GM18907 (cell line): ENCODE data around the gene STX12.
"Not testable (repeated sequence)": the region's sequence is repeated elsewhere in the genome, so short reads cannot be mapped to it uniquely, and the experiment has no call there.

Source experiments
- ATAC-seq: cut with Tn5 transposase; IDR thresholded peaks from one replicate; pipeline ENCODE4 v1.9.1; 2021; ENCODE audit warnings: mild to moderate bottlenecking, moderate library complexity; ENCODE audit not compliant: unreplicated experiment

Gene STX12

GRCh38 chr1:27774654-27775053, 1.6 kb downstream of the STX12 start:
- no peak for ATAC-seq

- not testable (repeated sequence) for ATAC-seq
Observed at GRCh38 chr1:27775336-27775735, 2.3 kb downstream of the STX12 start.

GRCh38 chr1:27776276-27776675, 3.3 kb downstream of the STX12 start:
- ATAC-seq: not testable (repeated sequence)

- ATAC-seq: no peak
Observed at GRCh38 chr1:27778056-27778455, 5.0 kb downstream of the STX12 start.

- no peak for ATAC-seq
Observed at GRCh38 chr1:27779122-27779521, 6.1 kb downstream of the STX12 start.

GRCh38 chr1:27782950-27783349, 9.9 kb downstream of the STX12 start:
- ATAC-seq: no peak

GRCh38 chr1:27784700-27785099, 11.7 kb downstream of the STX12 start:
- no peak for ATAC-seq

GRCh38 chr1:27785781-27786455, 12.9 kb downstream of the STX12 start:
- no peak for ATAC-seq

GRCh38 chr1:27787895-27788294, 14.9 kb downstream of the STX12 start:
- no peak for ATAC-seq

- no peak for ATAC-seq
Observed at GRCh38 chr1:27789540-27790041, 16.6 kb downstream of the STX12 start.

- not testable (repeated sequence) for ATAC-seq
Observed at GRCh38 chr1:27790270-27790669, 17.3 kb downstream of the STX12 start.

GRCh38 chr1:27795601-27796000, 22.6 kb downstream of the STX12 start:
- ATAC-seq: no peak

- ATAC-seq: no peak
Observed at GRCh38 chr1:27804791-27805190, 31.8 kb downstream of the STX12 start.

GRCh38 chr1:27806758-27807157, 33.7 kb downstream of the STX12 start:
- no peak for ATAC-seq

GRCh38 chr1:27807385-27807784, 34.4 kb downstream of the STX12 start:
- ATAC-seq: no peak

- not testable (repeated sequence) for ATAC-seq
Observed at GRCh38 chr1:27808131-27808530, 35.1 kb downstream of the STX12 start.

GRCh38 chr1:27809883-27810282, 36.9 kb downstream of the STX12 start:
- no peak for ATAC-seq

- no peak for ATAC-seq
Observed at GRCh38 chr1:27811741-27812500, 38.9 kb downstream of the STX12 start.

- no peak for ATAC-seq
Observed at GRCh38 chr1:27816921-27817630, 44.1 kb downstream of the STX12 start.

- ATAC-seq: no peak
Observed at GRCh38 chr1:27821761-27822315, 48.8 kb downstream of the STX12 start.

GRCh38 chr1:27823784-27824183, 50.8 kb downstream of the STX12 start:
- ATAC-seq: no peak
